ENCODE data around the gene YY1. TPM values are rescaled to one million over a fixed set of nuclear protein-coding genes. Genes with fewer than 3 reads are reported as not detected.

YY1 gene
- total and polyA plus RNA-seq, 2 of the 8 experiments (the other 6 are each of a cell fraction or from before 2014, with no cell fraction given), result 26.4 to 106 TPM

DNA sequence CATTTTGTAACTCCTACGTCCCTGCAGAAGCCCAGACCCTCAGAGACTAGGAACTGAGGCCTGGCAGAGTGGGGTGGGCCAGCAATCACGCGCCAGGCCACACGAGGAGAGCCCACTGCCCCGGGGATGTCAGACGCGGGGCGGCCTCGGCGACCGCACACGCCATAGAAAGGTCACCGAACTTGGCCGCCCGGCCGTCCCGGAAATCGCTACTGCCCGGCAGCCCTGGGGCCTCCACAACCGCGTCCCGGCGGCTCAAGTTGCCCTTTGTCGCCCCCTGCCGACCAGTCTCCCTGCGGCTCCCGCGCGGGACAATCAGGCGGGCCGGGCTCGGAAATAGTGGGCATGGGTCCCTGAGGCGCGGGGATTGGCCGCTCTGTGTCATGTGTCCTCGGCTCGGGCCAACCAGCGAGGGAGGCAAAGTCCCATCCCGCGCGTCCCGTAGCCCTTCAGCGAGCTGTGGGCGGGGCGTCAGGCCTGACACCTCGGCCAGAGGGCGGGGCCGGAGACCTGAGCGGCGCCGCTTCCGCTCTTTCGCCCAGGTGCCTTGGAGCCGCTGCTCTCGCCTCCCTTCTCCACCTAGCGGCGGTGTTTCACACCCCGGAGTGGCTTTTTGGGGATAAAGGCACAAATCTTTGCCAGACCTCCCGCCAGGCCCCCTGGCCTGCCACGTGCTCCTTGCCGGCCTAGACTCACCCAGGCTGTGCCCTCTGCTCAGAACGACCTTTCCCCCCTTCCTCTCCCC, 46.1 kb upstream of the YY1 start (continued):
- TF ChIP-seq CBX5 (IDR thresholded peaks at IDR 0.05; ENCODE audit: low read depth, low read length), result no peak
- TF ChIP-seq SP4 (IDR thresholded peaks at IDR 0.05; ENCODE audit: low read length), result no peak
- peak; percentile 58 for TF ChIP-seq TAF7 (optimal IDR thresholded peaks at IDR 0.05; ENCODE audit: borderline replicate concordance, low read depth, low read length)
- peak; percentile 78 for TF ChIP-seq ASH2L (IDR thresholded peaks at IDR 0.05; ENCODE audit: low read length)
- TF ChIP-seq FOSL1 (IDR thresholded peaks at IDR 0.05; ENCODE audit: insufficient read depth, low read depth, low read length), result 0 out of 2 replicates have a peak, but pooled peaks have one; percentile 27
- no peak for TF ChIP-seq JUN (IDR thresholded peaks at IDR 0.05; ENCODE audit: low read depth, low read length)
- TF ChIP-seq GABPA (IDR thresholded peaks at IDR 0.05; ENCODE audit: borderline replicate concordance, insufficient read depth, low read length), result peak; percentile 46; the same call in 1 of the 2 replicates
- TF ChIP-seq, protein P1, sequence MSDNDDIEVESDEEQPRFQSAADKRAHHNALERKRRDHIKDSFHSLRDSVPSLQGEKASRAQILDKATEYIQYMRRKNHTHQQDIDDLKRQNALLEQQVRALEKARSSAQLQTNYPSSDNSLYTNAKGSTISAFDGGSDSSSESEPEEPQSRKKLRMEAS (IDR thresholded peaks at IDR 0.05), result peak; percentile 90
- peak; percentile 30; the same call in 1 of the 2 replicates for TF ChIP-seq TBP (IDR thresholded peaks at IDR 0.05; ENCODE audit: low read depth, low read length)
- TF ChIP-seq, protein P2, sequence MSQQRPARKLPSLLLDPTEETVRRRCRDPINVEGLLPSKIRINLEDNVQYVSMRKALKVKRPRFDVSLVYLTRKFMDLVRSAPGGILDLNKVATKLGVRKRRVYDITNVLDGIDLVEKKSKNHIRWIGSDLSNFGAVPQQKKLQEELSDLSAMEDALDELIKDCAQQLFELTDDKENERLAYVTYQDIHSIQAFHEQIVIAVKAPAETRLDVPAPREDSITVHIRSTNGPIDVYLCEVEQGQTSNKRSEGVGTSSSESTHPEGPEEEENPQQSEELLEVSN (IDR thresholded peaks at IDR 0.05), result peak; percentile 83
- no peak for TF ChIP-seq SP2 (IDR thresholded peaks at IDR 0.05; ENCODE audit: low read length)
- no peak for TF ChIP-seq CEBPB (IDR thresholded peaks at IDR 0.05; ENCODE audit: low read depth, low read length)
- TF ChIP-seq CREB1 (IDR thresholded peaks at IDR 0.05), result peak; percentile 56; the same call in 1 of the 2 replicates
- TF ChIP-seq BCL11A (IDR thresholded peaks at IDR 0.05; ENCODE audit: low read depth in 2 of 2, low read length in 2 of 2), result no peak
- TF ChIP-seq, protein P3, sequence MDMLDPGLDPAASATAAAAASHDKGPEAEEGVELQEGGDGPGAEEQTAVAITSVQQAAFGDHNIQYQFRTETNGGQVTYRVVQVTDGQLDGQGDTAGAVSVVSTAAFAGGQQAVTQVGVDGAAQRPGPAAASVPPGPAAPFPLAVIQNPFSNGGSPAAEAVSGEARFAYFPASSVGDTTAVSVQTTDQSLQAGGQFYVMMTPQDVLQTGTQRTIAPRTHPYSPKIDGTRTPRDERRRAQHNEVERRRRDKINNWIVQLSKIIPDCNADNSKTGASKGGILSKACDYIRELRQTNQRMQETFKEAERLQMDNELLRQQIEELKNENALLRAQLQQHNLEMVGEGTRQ (IDR thresholded peaks at IDR 0.05; ENCODE audit: low read length), result peak; percentile 90
- no peak for TF ChIP-seq SIN3A (conservative IDR thresholded peaks at IDR 0.05 in 1 of 2, IDR thresholded peaks at IDR 0.05 in 1 of 2; ENCODE audit: low read depth in 1 of 2, low read length in 2 of 2)
- TF ChIP-seq GTF2F1 (IDR thresholded peaks at IDR 0.05; ENCODE audit: borderline replicate concordance, low read depth, low read length), result 0 out of 2 replicates have a peak, but pooled peaks have one; percentile 44
- peak; percentile 68 for TF ChIP-seq BACH1 (IDR thresholded peaks at IDR 0.05; ENCODE audit: low read length)
- 0 out of 2 replicates have a peak, but pooled peaks have one; percentile 34 for TF ChIP-seq RXRA (IDR thresholded peaks at IDR 0.05; ENCODE audit: insufficient read depth, low read depth, low read length)
- TF ChIP-seq SIRT6 (IDR thresholded peaks at IDR 0.05; ENCODE audit: low read length), result no peak
- peak; percentile 3 for TF ChIP-seq NANOG (IDR thresholded peaks at IDR 0.05; ENCODE audit: insufficient read depth, low read depth, low read length, poor library complexity, severe bottlenecking)
- peak; percentile 32; the same call in 1 of the 2 replicates for TF ChIP-seq POLR2AphosphoS5 (IDR thresholded peaks at IDR 0.05; ENCODE audit: low read depth, low read length)
